ENCODE results near the gene ATP6V0D1. TPM values are rescaled to one million over a fixed set of nuclear protein-coding genes. Genes with fewer than 3 reads are reported as not detected.

ATP6V0D1 gene
- total and polyA plus RNA-seq, 2 experiments from 2014 or later = 20.6 to 68.7 TPM

DNA sequence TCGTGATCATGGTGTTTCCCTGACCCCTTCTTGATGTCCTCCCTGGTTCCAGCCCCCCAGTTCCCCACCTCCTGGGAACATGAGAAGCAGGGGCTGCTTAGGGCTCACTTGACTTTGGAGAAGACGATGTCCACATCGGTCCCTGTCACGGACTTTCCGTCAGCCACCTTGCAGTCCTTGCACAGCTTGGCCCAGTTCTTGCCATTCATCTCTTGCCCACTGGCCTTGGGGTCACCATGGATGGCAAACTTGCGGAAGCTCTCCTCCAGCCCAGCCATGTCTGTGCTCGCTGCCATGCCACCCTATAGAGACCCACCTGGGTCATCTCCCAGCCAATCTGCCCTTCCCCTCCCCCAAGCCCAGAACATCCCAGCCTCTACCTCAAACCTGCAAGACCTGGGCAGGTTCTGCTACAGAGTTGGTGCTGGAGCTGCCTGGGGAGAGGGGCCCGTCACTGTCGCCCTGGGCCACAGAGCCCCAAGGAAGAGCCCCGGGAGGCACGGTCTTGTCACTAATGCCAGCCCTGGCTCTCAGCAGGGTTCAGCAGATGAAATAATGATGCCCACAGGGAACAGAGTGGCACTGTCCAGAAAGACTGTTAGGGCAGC is 90.0 kb downstream of the ATP6V0D1 start (continued):
- TF ChIP-seq, protein P1, sequence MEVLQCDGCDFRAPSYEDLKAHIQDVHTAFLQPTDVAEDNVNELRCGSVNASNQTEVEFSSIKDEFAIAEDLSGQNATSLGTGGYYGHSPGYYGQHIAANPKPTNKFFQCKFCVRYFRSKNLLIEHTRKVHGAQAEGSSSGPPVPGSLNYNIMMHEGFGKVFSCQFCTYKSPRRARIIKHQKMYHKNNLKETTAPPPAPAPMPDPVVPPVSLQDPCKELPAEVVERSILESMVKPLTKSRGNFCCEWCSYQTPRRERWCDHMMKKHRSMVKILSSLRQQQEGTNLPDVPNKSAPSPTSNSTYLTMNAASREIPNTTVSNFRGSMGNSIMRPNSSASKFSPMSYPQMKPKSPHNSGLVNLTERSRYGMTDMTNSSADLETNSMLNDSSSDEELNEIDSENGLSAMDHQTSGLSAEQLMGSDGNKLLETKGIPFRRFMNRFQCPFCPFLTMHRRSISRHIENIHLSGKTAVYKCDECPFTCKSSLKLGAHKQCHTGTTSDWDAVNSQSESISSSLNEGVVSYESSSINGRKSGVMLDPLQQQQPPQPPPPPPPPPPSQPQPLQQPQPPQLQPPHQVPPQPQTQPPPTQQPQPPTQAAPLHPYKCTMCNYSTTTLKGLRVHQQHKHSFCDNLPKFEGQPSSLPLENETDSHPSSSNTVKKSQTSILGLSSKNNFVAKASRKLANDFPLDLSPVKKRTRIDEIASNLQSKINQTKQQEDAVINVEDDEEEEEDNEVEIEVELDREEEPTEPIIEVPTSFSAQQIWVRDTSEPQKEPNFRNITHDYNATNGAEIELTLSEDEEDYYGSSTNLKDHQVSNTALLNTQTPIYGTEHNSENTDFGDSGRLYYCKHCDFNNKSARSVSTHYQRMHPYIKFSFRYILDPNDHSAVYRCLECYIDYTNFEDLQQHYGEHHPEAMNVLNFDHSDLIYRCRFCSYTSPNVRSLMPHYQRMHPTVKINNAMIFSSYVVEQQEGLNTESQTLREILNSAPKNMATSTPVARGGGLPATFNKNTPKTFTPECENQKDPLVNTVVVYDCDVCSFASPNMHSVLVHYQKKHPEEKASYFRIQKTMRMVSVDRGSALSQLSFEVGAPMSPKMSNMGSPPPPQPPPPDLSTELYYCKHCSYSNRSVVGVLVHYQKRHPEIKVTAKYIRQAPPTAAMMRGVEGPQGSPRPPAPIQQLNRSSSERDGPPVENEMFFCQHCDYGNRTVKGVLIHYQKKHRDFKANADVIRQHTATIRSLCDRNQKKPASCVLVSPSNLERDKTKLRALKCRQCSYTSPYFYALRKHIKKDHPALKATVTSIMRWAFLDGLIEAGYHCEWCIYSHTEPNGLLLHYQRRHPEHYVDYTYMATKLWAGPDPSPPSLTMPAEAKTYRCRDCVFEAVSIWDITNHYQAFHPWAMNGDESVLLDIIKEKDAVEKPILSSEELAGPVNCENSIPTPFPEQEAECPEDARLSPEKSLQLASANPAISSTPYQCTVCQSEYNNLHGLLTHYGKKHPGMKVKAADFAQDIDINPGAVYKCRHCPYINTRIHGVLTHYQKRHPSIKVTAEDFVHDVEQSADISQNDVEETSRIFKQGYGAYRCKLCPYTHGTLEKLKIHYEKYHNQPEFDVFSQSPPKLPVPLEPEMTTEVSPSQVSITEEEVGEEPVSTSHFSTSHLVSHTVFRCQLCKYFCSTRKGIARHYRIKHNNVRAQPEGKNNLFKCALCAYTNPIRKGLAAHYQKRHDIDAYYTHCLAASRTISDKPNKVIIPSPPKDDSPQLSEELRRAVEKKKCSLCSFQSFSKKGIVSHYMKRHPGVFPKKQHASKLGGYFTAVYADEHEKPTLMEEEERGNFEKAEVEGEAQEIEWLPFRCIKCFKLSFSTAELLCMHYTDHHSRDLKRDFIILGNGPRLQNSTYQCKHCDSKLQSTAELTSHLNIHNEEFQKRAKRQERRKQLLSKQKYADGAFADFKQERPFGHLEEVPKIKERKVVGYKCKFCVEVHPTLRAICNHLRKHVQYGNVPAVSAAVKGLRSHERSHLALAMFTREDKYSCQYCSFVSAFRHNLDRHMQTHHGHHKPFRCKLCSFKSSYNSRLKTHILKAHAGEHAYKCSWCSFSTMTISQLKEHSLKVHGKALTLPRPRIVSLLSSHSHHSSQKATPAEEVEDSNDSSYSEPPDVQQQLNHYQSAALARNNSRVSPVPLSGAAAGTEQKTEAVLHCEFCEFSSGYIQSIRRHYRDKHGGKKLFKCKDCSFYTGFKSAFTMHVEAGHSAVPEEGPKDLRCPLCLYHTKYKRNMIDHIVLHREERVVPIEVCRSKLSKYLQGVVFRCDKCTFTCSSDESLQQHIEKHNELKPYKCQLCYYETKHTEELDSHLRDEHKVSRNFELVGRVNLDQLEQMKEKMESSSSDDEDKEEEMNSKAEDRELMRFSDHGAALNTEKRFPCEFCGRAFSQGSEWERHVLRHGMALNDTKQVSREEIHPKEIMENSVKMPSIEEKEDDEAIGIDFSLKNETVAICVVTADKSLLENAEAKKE (CRISPR knock-in tag; IDR thresholded peaks at IDR 0.05) = no peak
- TF ChIP-seq, protein P2, sequence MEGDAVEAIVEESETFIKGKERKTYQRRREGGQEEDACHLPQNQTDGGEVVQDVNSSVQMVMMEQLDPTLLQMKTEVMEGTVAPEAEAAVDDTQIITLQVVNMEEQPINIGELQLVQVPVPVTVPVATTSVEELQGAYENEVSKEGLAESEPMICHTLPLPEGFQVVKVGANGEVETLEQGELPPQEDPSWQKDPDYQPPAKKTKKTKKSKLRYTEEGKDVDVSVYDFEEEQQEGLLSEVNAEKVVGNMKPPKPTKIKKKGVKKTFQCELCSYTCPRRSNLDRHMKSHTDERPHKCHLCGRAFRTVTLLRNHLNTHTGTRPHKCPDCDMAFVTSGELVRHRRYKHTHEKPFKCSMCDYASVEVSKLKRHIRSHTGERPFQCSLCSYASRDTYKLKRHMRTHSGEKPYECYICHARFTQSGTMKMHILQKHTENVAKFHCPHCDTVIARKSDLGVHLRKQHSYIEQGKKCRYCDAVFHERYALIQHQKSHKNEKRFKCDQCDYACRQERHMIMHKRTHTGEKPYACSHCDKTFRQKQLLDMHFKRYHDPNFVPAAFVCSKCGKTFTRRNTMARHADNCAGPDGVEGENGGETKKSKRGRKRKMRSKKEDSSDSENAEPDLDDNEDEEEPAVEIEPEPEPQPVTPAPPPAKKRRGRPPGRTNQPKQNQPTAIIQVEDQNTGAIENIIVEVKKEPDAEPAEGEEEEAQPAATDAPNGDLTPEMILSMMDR (conservative IDR thresholded peaks at IDR 0.05; ENCODE audit: low read depth in 2 of 2) = no peak
- TF ChIP-seq EZH2 (IDR thresholded peaks at IDR 0.05; ENCODE audit: low read depth, unreplicated experiment) (no peak), POLR2AphosphoS5 (IDR thresholded peaks at IDR 0.05; ENCODE audit: low read depth) (no peak), CREB1 (CRISPR knock-in tag; IDR thresholded peaks at IDR 0.05; ENCODE audit: low read depth) (no peak), NANOG (IDR thresholded peaks at IDR 0.05; ENCODE audit: borderline replicate concordance) (no peak)
